ENCODE results near the gene ZC3H13.
"Not testable (repeated sequence)": the region's sequence is repeated elsewhere in the genome, so short reads cannot be mapped to it uniquely, and the experiment has no call there.

The ZC3H13 gene

GRCh38 chr13:46010148-46010547, 42.4 kb downstream of the ZC3H13 start:
- DNase-seq (ENCODE audit: low read depth): no peak

GRCh38 chr13:46008631-46009030, 43.9 kb downstream of the ZC3H13 start:
- DNase-seq (ENCODE audit: low read depth): no peak

- no peak for DNase-seq (ENCODE audit: low read depth)
Measured at GRCh38 chr13:46006688-46007452, 45.7 kb downstream of the ZC3H13 start.

GRCh38 chr13:46004491-46004890, 48.1 kb downstream of the ZC3H13 start:
- no peak for DNase-seq (ENCODE audit: low read depth)

GRCh38 chr13:45996631-45997030, 55.9 kb downstream of the ZC3H13 start:
- DNase-seq (ENCODE audit: low read depth): no peak

- no peak for DNase-seq (ENCODE audit: low read depth)
Measured at GRCh38 chr13:45995245-45995644, 57.3 kb downstream of the ZC3H13 start.

- DNase-seq (ENCODE audit: low read depth): no peak
Measured at GRCh38 chr13:45994752-45995151, 57.8 kb downstream of the ZC3H13 start.

GRCh38 chr13:45989607-45990006, 62.9 kb downstream of the ZC3H13 start:
- DNase-seq (ENCODE audit: low read depth): no peak

- DNase-seq (ENCODE audit: low read depth): not testable (repeated sequence)
Measured at GRCh38 chr13:45981127-45981526, 71.4 kb downstream of the ZC3H13 start.

- DNase-seq (ENCODE audit: low read depth): no peak
Measured at GRCh38 chr13:45975337-45975736, 77.2 kb downstream of the ZC3H13 start.

GRCh38 chr13:45974500-45974899, 78.0 kb downstream of the ZC3H13 start:
- no peak for DNase-seq (ENCODE audit: low read depth)

- DNase-seq (ENCODE audit: low read depth): no peak
Measured at GRCh38 chr13:45967589-45967988, 85.0 kb downstream of the ZC3H13 start.

- DNase-seq (ENCODE audit: low read depth): no peak
Measured at GRCh38 chr13:45966715-45967114, 85.8 kb downstream of the ZC3H13 start.

GRCh38 chr13:45961468-45961867, 91.1 kb downstream of the ZC3H13 start:
- DNase-seq (ENCODE audit: low read depth): no peak

GRCh38 chr13:45954836-45955800, 97.4 kb downstream of the ZC3H13 start:
- DNase-seq (ENCODE audit: low read depth): no peak

GRCh38 chr13:45953082-45953481, 99.5 kb downstream of the ZC3H13 start:
- no peak for DNase-seq (ENCODE audit: low read depth)

GRCh38 chr13:45951724-45952123, 100.8 kb downstream of the ZC3H13 start:
- no peak for DNase-seq (ENCODE audit: low read depth)

- DNase-seq (ENCODE audit: low read depth): no peak
Measured at GRCh38 chr13:45951166-45951565, 101.4 kb downstream of the ZC3H13 start.

GRCh38 chr13:45950386-45951000, 102.1 kb downstream of the ZC3H13 start:
- no peak for DNase-seq (ENCODE audit: low read depth)

- no peak for DNase-seq (ENCODE audit: low read depth)
Measured at GRCh38 chr13:45949161-45949560, 103.4 kb downstream of the ZC3H13 start.

- no peak for DNase-seq (ENCODE audit: low read depth)
Measured at GRCh38 chr13:45943965-45944364, 108.6 kb downstream of the ZC3H13 start.

- DNase-seq (ENCODE audit: low read depth): no peak
Measured at GRCh38 chr13:45943120-45943519, 109.4 kb downstream of the ZC3H13 start.

GRCh38 chr13:45941261-45941660, 111.3 kb downstream of the ZC3H13 start:
- no peak for DNase-seq (ENCODE audit: low read depth)
